ENCODE data around the gene SORL1-AS1.
A peak's percentile ranks its signal among the peaks of the same experiment; 100 is the strongest.

SORL1-AS1 gene

DNA sequence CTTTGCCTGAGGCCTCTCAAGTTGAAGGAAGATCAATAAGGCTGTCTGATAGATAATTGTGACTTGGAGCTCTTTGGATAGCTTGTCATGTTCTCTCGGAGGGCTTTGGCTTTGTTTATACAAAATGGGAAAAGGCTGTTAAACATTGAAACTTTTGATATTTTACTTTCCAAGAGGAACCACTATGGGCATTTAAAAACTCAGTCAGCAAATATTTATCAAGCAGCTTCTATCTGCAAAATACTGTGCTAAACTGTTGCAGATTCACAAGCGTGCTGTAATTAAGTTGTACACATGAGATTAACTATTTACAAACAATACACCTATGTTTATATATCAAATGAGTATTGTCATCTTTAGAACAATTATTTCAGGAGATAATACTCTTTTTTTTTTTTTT, 35.2 kb downstream of the SORL1-AS1 start:
- no TSS peak for BruUV-seq (replicated peaks)
- Histone ChIP-seq H4K20me1 (replicated peaks; ENCODE audit: control insufficient read depth, extremely low read depth, insufficient read depth, low read length) (no peaks in the 10 kb centered on the region), H3K27ac (ENCODE audit: insufficient read depth, low read depth, low read length) (no peak overlapping the region), H3K9me3 (replicated peaks; ENCODE audit: control insufficient read depth, insufficient read depth, low read length) (no peaks in the 10 kb centered on the region), H3K79me2 (ENCODE audit: control insufficient read depth, insufficient read depth, low read length) (no peaks in the 10 kb centered on the region), H3K9me1 (replicated peaks; ENCODE audit: control insufficient read depth, extremely low read depth, insufficient read depth, low read length) (no peaks in the 10 kb centered on the region), H2AFZ (ENCODE audit: low read depth, low read length) (no peak overlapping the region), H3K36me3 (ENCODE audit: control insufficient read depth in 2 of 2, extremely low read depth in 1 of 2, insufficient read depth in 2 of 2, low read length in 2 of 2) (no peaks in the 10 kb centered on the region), H3K4me2 (ENCODE audit: insufficient read depth, low read length) (no peak overlapping the region), H3K4me1 (ENCODE audit: control insufficient read depth, extremely low read depth, insufficient read depth, low read length) (no peaks in the 10 kb centered on the region), H3K27me3 (ENCODE audit: control insufficient read depth in 2 of 2, insufficient read depth in 2 of 2, low read length in 2 of 2) (no peaks in the 10 kb centered on the region), H3K4me3 (replicated peaks in 1 of 3; ENCODE audit: insufficient read depth in 1 of 3, low read depth in 1 of 3, low read length in 3 of 3) (no peak overlapping the region), H3K9ac (replicated peaks; ENCODE audit: extremely low read depth, insufficient read depth, low read length) (no peak overlapping the region)
- TF ChIP-seq, protein P1, sequence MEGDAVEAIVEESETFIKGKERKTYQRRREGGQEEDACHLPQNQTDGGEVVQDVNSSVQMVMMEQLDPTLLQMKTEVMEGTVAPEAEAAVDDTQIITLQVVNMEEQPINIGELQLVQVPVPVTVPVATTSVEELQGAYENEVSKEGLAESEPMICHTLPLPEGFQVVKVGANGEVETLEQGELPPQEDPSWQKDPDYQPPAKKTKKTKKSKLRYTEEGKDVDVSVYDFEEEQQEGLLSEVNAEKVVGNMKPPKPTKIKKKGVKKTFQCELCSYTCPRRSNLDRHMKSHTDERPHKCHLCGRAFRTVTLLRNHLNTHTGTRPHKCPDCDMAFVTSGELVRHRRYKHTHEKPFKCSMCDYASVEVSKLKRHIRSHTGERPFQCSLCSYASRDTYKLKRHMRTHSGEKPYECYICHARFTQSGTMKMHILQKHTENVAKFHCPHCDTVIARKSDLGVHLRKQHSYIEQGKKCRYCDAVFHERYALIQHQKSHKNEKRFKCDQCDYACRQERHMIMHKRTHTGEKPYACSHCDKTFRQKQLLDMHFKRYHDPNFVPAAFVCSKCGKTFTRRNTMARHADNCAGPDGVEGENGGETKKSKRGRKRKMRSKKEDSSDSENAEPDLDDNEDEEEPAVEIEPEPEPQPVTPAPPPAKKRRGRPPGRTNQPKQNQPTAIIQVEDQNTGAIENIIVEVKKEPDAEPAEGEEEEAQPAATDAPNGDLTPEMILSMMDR (IDR thresholded peaks at IDR 0.05; ENCODE audit: extremely low read depth in 1 of 2, insufficient read depth in 1 of 2, low read depth in 1 of 2, low read length in 2 of 2), result no peak
- no peak for TF ChIP-seq FOS (IDR thresholded peaks at IDR 0.05; ENCODE audit: borderline replicate concordance, insufficient read depth, low read length)
- no peak for TF ChIP-seq MYC (IDR thresholded peaks at IDR 0.05; ENCODE audit: low read depth, low read length)
- ChIA-PET POLR2A (no interaction called here), CTCF (interaction anchor here (1.2 to 1.3 kb wide), 2 partner anchors 8 to 174 kb away, joined by 3 read pairs; no protein-coding TSS in a partner anchor)
- dilution Hi-C loops (cut with MboI; ENCODE audit: extremely low pct_ligation_motif_present, low sequenced_read_pairs), result no loop called here
- intact Hi-C loops (cut with micrococcal nuclease), result no loop called here
- FAIRE-seq (no peak), DNase-seq (ENCODE audit: low read depth, low spot score) (no peak)

DNA sequence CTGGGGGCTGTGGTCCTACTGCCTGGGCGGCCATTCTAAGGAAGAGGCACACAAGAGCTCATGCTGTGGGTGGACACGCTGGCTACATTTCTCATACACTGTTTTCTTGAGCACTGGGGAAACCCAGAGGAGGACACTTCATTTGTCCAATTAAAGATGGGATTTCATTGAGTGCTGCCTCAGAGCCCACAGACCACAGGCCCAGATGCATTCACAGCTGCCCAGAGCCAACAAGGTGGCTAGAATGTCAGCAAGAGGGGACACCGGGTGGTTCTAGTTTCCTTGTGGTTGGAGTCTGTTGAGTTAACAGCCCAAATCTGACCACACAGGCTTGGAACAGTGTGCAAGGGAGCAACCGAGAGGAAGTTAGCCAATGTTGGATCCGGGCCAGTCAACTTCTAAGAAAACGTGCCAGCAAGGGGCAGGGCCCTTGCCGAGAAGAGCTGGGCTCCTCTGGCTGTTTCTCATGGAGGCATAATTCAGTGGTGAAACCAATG, 35.7 kb downstream of the SORL1-AS1 start:
- Histone ChIP-seq H4K20me1 (replicated peaks; ENCODE audit: control insufficient read depth, extremely low read depth, insufficient read depth, low read length) (no peaks in the 10 kb centered on the region), H3K79me2 (ENCODE audit: control insufficient read depth, insufficient read depth, low read length) (no peaks in the 10 kb centered on the region), H3K9me1 (replicated peaks; ENCODE audit: control insufficient read depth, extremely low read depth, insufficient read depth, low read length) (no peaks in the 10 kb centered on the region), H3K9ac (replicated peaks; ENCODE audit: extremely low read depth, insufficient read depth, low read length) (no peak overlapping the region), H3K4me2 (ENCODE audit: insufficient read depth, low read length) (no peak overlapping the region), H3K36me3 (ENCODE audit: control insufficient read depth in 2 of 2, extremely low read depth in 1 of 2, insufficient read depth in 2 of 2, low read length in 2 of 2) (no peaks in the 10 kb centered on the region), H3K4me1 (ENCODE audit: control insufficient read depth, extremely low read depth, insufficient read depth, low read length) (no peaks in the 10 kb centered on the region), H3K27me3 (ENCODE audit: control insufficient read depth in 2 of 2, insufficient read depth in 2 of 2, low read length in 2 of 2) (no peaks in the 10 kb centered on the region), H3K27ac (ENCODE audit: insufficient read depth, low read depth, low read length) (no peak overlapping the region), H3K9me3 (replicated peaks; ENCODE audit: control insufficient read depth, insufficient read depth, low read length) (no peaks in the 10 kb centered on the region), H3K4me3 (replicated peaks in 1 of 3; ENCODE audit: insufficient read depth in 1 of 3, low read depth in 1 of 3, low read length in 3 of 3) (no peak overlapping the region), H2AFZ (ENCODE audit: low read depth, low read length) (no peak overlapping the region)
- CTCF ChIA-PET, result interaction anchor here (1.2 to 1.3 kb wide), 2 partner anchors 9 to 174 kb away, joined by 3 read pairs; no protein-coding TSS in a partner anchor
- no TSS peak for BruUV-seq (replicated peaks)
- intact Hi-C loops (cut with micrococcal nuclease) (no loop called here), dilution Hi-C loops (cut with MboI; ENCODE audit: extremely low pct_ligation_motif_present, low sequenced_read_pairs) (no loop called here)
- POLR2A ChIA-PET, result no interaction called here
- TF ChIP-seq, protein P2, sequence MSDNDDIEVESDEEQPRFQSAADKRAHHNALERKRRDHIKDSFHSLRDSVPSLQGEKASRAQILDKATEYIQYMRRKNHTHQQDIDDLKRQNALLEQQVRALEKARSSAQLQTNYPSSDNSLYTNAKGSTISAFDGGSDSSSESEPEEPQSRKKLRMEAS (IDR thresholded peaks at IDR 0.05; ENCODE audit: insufficient read depth, insufficient read length), result no peak
- TF ChIP-seq FOS (IDR thresholded peaks at IDR 0.05; ENCODE audit: borderline replicate concordance, insufficient read depth, low read length) (no peak), EZH2 (IDR thresholded peaks at IDR 0.05; ENCODE audit: borderline replicate concordance, low read depth, low read length, severe bottlenecking) (no peak), POLR2AphosphoS5 (IDR thresholded peaks at IDR 0.05; ENCODE audit: insufficient read depth, low read depth, low read length) (no peak), GATA2 (IDR thresholded peaks at IDR 0.05; ENCODE audit: insufficient read depth, insufficient read length, low read depth, low read length) (no peak)
- FAIRE-seq (no peak), DNase-seq (ENCODE audit: low read depth, low spot score) (peak; percentile 13)
